GM18867 (cell line): ENCODE measurements around the gene SPIB.
"Not testable (repeated sequence)": the region's sequence is repeated elsewhere in the genome, so short reads cannot be mapped to it uniquely, and the experiment has no call there.

Experiments used
- ATAC-seq: cut with Tn5 transposase; IDR thresholded peaks from one replicate; pipeline ENCODE4 v1.9.1; 2021; ENCODE audit warnings: mild to moderate bottlenecking, moderate library complexity; ENCODE audit not compliant: unreplicated experiment

The SPIB gene

DNA sequence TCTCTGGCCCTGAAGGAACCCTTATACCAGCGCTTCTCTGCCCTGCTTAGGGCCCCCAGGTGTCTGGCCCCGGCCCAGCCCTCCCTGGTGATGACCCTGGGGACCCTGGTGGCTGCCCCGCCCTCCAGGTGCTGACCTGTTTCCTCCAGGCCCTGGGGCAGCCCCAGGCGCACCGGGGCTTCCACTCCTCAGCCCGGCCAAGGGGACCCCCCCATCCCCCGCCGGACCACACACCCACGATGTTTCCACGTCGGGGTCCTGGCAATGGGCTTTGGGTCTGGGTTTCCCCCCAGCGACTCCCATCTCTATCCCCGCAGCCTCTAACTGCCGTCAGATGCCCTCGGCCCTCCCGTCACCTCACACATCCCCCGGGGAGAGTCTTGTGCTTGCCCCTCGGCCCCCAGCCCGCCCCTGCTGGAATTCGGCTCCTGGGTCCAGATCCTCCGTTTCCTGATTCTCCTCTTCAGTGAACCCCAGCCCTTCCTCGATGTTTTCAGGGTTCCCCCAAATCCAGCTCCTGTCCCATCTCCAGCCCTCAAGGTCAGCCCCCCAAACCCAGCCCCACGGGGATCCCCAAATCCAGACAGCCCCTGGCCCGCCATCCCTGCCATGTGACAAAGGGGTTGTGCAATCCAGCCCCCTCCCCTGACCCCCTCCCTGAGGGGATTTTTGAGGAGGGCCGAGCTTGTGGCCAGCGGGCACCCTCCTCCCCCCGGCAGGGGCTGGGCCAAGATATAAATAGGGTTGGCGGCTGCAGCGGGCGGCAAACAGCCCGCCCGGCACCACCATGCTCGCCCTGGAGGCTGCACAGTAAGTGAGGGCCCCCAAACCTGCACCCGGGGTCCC is at the start of gene SPIB:
Gene SPIB (plus strand): TSS at position 763 of the 846 bp plus-strand sequence. CDS start 25 bp downstream, at position 788.
- ATAC-seq = no peak

DNA sequence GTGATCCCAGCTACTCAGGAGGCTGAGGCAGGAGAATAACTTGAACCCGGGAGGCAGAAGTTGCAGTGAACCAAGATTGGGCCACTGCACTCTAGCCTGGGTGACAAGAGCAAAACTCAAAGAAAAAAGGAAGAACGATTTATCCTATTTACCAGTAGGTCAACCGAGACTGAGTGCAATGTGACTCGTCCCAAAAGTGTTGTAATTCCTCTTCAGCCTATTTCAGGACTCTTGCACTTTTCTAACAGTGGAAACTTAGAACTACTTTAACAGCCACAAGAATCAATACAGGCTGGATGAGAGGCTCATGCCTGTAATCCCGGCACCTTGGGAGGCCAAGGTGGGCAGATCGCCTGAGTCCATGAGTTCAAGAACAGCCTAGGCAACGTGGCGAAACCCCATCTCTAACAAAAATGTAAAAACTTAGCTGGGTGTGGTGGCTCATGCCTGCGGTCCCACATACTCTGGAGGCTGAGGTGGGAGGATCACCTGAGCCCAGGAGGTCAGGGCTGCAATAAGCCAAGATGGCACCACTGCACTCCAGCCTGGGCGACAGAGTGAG is 46.7 kb upstream of the SPIB start:
- no peak for ATAC-seq

DNA sequence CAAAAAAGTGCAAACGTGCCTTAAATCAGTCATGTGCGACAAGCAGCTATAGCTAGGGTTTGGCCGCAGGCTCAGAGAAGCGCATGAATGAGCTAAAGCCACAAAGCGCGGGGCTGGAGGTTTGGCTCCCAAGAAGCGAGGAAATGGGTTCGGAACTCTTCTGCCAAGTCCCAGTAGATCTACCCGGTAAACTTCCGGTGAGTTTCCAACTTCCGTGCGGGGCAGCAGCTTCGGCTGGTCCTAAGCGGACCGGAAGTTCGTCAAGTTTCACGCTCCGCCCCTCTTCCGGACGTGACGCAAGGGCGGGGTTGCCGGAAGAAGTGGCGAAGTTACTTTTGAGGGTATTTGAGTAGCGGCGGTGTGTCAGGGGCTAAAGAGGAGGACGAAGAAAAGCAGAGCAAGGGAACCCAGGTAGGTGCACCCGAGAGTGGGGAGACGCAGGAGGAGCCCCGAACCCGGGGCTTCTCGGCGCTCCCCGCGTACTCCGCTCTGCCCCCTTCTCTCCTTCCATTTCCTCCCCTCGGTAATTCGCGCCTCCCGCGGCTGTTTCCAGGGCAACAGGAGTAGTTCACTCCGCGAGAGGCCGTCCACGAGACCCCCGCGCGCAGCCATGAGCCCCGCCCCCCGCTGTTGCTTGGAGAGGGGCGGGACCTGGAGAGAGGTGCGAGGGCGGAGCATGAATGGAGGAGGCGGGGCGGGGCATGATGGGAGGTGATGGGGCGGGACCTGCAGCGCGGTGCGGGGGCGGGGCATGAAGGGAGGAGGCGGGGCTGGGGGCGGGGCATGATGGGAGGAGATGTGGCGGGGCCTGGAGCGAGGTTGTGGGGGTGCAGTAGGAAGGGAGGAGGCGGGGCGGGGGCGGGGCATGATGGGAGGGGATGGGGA is 42.3 kb upstream of the SPIB start, which contains the start of gene NR1H2:
Gene NR1H2 (plus strand): TSS at position 292 of the 885 bp plus-strand sequence. CDS start 1,149 bp downstream, outside the sequence.
- ATAC-seq = peak; percentile 84

DNA sequence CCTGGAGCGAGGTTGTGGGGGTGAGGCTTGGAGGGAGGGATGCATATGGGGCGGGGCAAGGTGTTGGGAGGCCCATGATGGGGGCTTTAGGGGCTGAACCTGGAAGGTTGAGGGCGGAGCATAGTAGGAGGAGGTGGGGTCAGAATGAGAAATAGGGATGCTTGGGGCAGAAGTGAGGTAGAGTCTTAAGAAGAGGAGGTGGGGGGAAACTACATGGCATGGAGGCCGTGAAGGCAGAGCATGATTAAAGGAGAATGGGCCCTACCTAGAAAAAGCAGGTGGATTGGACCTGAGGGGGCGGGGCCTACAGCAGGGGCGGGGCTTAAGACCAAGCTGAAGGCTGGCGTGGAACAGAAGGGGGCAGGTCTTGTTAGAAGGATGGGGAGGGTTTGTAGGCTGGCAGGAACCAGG is 41.7 kb upstream of the SPIB start:
- peak; percentile 11 for ATAC-seq

DNA sequence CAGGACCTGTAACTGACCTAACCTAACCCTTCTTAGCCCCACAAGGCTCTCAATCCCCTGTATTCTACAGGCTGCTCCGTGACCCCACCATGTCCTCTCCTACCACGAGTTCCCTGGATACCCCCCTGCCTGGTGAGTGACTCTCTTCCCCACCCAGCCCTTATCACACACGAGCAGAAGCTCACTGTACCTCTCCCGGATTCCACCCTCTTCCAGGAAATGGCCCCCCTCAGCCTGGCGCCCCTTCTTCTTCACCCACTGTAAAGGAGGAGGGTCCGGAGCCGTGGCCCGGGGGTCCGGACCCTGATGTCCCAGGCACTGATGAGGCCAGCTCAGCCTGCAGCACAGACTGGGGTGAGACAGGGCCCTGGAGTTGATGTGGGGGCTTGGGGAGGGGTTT is 41.2 kb upstream of the SPIB start:
- no peak for ATAC-seq

DNA sequence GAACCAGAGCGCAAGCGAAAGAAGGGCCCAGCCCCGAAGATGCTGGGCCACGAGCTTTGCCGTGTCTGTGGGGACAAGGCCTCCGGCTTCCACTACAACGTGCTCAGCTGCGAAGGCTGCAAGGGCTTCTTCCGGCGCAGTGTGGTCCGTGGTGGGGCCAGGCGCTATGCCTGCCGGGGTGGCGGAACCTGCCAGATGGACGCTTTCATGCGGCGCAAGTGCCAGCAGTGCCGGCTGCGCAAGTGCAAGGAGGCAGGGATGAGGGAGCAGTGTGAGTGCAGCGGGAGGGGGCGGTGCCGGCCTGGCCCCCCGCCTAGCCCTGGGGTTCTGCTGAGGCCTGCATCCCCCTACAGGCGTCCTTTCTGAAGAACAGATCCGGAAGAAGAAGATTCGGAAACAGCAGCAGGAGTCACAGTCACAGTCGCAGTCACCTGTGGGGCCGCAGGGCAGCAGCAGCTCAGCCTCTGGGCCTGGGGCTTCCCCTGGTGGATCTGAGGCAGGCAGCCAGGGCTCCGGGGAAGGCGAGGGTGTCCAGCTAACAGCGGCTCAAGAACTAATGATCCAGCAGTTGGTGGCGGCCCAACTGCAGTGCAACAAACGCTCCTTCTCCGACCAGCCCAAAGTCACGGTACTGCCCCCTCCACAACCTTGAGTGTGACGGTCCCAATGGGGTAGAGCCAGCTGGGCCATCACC is 40.4 kb upstream of the SPIB start:
- ATAC-seq = no peak

DNA sequence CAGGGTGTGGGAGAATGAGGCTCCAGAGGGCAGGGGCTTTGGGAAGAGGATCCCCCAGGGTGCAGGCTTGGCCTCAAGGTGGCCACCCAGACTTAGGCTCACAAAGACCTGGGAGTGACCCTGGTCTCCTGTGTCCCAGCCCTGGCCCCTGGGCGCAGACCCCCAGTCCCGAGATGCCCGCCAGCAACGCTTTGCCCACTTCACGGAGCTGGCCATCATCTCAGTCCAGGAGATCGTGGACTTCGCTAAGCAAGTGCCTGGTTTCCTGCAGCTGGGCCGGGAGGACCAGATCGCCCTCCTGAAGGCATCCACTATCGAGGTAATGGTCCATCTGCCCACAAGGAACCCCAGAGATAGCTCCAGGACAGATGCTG is 39.9 kb upstream of the SPIB start:
- no peak for ATAC-seq

DNA sequence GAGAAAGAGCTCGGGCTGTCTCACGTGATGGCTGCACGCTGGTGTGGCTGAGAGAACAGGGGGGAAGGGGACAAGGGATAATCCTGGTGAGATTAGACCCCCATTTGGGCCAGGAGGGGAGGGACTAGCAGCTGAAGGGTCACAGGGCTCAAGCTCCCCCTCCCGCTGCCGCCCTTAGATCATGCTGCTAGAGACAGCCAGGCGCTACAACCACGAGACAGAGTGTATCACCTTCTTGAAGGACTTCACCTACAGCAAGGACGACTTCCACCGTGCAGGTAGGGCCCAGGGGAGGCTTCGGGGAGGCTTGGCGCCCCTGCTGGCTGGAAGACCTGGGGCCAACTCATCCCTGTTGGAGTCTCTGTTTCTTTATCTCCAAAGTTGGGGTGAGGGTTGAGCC is 39.1 kb upstream of the SPIB start:
- ATAC-seq = no peak

DNA sequence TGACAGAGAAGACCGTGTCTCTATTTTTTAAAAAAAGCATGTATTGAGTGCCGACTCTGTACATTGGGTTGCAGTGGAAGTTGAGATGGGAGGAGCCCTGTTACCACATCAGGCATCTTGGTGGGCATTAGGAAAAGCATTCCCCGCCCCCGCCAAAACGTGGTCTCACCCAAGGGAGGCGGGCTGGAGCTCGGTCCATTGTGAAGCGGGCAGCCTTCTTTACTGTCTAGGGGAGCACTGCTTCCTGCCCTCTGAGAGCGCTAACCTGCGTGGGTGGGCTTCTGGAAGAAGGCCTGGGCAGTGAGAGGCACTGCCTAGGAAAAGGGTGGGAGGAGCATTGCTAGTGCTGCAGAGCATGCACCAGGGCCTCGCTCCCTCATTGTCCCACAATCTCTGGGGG is 38.6 kb upstream of the SPIB start:
- ATAC-seq = no peak

DNA sequence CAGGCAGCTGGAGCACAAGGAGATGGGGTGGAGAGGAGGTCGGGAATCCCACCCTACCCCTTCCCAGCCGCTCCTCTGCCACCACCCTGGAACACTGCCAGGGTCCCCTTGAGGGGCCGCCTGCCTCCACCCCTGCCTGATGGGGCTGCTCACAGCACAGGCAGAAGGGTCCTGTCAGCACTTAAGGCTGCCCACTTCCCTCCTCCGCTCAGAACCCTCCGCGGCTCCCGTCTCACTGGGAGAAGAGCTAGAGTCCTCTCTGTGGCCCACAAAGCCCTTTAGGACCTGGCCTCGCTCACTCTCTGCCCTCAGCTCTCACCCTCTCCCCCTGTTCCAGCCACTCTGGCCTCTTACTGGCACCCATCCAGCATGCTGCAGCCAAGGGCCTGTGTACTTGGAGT is 38.0 kb upstream of the SPIB start:
- no peak for ATAC-seq

DNA sequence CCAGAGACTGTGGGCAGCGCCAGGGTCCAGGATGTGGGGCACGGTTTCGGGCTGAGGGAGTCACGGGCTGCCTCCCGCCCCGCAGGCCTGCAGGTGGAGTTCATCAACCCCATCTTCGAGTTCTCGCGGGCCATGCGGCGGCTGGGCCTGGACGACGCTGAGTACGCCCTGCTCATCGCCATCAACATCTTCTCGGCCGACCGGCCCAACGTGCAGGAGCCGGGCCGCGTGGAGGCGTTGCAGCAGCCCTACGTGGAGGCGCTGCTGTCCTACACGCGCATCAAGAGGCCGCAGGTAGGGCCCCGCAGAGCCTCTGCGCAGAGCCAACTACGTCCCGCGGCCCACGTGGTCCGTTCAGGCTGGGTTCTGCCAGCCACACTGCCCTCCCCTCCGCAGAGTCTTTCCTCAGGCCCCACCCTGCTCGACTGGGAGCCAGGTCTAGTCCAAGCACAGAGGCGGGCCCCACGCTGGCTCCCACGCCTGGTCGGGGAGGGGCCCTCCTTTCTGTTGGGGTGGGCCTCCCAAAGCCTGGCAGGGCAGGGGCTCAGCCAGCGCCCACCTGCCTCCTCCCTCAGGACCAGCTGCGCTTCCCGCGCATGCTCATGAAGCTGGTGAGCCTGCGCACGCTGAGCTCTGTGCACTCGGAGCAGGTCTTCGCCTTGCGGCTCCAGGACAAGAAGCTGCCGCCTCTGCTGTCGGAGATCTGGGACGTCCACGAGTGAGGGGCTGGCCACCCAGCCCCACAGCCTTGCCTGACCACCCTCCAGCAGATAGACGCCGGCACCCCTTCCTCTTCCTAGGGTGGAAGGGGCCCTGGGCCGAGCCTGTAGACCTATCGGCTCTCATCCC is 36.6 kb upstream of the SPIB start:
- ATAC-seq = no peak

DNA sequence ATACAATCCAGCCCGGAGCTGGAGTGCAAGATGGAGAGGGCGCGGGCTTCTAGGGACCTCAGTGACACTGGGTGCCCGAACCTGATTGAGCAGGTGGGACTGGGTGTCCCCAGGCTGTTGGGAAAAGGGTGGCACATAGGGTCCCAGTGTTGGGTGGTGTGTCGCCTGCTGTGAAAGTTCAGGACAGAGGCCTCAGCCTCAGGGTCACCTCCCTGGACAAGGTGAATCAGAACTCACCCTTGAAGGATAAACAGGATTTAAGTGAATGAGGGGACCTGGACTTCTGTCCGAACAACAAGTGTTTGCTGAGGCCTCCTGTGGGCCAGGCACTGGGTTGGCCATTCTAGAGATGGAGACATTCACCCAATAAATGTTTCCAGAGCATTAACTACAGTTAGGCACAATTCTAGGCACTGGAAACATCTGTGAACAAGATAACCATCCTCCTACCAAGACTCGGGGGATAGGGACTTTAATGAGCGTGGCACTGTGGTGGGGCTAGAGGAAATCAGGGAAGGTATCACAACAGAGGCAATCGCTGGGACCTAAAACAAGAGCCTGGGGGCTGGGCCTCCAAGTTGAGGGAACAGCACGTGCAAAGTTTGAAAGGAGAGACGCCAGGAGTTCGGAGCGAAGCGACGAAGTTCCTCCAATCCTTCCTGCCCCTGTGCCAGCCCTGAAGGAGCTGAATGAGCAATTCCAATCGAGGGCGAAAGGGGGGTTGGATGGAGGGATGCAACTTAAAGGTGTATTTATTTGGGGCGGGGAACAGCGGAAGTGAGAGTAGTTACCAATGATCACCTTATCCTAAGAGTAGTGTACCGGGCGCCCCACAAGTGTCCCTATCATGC is 35.5 kb upstream of the SPIB start:
- ATAC-seq = no peak

DNA sequence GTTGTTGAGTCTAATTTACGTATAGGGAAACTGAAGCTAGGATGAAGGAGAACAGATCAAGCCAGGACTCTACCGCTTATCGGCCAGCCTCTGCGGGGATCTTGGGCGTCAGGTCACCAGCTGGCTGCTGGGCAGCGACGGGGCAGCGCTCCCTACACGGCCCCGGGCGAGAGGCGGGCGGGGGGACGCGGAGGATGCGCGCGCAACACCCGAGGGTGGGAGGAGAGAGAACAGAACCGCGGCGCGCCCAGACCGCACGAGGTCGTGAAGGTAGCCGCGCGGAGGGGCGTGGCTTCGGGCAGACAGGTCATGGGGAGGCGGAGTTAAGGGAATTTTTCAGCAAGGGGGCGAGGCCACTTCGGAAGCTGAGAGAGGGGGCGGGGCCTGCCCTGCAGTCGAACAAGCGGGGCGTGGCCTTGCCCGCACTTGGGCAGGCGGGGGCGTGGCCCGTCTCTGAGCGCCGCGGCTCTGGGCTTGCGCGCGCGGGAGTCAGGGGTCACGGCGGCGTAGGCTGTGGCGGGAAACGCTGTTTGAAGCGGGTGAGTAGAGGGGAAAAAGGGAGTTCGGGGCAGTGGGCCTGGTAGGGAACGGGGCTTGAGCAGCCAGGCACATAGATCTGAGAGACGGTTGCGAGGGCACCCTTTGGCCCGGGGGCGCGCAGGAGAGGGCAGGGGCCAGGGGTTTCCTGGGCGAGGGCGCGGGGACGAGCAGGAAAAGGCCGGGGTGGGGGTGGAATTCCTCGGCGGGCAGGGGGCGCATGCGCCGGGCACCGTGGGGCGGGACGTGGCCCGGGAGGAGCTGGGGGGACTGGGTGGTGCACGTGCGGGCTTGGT is 34.7 kb upstream of the SPIB start, which contains the start of gene POLD1:
Gene POLD1 (plus strand): TSS at position 496 of the 833 bp plus-strand sequence. CDS start 14,505 bp downstream, outside the sequence.
- peak; percentile 80 for ATAC-seq

DNA sequence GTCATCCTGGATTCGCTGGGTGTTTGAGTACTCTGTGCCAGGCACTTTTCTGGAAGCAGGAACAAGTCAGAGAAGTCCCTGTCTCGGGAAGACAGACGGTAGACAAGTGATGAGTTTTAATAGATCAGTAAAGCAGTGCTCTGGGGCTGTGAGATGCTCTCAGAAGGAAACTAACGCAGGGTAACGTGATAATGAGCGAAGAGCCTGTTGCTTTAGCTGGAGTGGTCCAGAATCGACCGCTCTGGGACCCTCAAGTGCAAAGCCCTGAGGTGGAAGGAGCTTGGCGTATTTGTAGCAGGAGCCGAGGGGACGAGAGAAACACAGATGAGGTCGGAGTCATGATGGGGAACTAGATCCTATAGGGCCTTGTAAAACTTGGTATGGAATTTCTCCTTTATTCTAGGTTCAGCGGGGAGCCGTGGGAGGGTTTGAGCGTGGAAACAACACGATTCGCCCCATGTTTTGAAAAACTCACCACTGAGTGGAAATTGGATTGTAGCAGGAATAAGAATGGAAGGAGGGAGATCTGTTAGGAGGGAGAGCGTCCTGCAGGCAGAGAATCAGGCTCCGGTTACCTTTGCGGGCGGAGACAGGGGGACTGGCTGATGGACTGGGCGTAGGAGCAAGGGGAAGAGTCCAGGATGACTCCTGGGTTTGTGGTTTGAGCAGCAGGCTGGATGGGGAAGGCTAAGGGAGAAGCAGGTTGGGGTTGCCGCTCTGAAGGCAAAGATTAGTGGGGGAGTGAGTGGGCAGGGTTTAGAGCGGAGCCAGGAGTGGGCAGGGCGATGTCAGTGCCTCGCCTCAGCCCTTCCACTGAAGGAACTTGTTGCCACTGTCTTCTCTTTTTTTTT is 33.8 kb upstream of the SPIB start:
- ATAC-seq = no peak

DNA sequence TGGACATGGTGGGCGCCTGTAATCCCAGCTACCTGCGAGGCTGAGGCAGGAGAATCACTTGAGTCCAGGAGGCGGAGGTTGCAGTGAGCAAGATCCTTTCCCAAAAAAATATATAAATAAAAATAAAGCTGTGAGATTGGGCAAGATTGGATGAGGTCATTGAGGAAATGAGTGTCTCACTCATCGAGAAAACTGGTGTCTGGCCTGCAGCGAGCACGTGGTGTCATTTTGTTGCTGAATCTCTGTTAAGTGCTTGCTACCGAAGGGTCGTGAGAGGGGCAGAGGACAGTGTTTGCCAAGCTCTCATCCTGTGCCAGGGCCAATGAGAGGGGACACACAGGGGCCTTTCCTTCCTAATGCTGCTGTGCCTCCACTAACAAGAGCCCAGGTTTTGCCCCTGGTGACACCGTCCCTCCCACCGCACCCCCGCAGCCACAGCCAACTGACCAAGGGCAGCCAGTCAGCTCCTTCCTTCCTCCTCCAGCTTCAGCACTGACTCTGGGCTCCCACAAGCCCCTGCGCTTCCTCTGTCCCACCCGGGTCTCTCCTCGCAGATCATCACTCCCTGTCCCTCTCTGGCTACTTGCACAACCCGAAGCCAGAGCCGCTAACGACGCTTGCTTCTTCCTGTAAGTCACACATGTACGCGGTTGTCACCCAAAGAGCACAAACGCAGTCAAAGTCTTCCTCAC is 31.4 kb upstream of the SPIB start:
- no peak for ATAC-seq

DNA sequence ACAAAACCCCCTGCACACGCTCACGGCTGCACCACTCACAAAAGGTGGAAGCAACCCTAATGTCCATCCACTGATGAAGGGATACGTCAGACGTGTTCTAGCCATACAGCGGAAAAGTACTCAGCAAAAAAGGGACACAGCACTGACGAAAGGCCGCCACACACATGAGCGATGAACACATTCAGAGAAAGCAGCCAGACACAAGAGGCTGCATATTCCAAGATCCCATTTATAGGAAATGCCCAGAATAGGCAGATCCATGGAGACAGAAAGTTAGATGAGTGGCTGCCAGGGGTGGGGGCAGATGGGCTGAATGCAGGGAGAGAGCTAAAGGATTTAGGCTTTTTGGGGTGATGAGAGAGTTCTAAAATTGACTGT is 30.9 kb upstream of the SPIB start:
- ATAC-seq = no peak

DNA sequence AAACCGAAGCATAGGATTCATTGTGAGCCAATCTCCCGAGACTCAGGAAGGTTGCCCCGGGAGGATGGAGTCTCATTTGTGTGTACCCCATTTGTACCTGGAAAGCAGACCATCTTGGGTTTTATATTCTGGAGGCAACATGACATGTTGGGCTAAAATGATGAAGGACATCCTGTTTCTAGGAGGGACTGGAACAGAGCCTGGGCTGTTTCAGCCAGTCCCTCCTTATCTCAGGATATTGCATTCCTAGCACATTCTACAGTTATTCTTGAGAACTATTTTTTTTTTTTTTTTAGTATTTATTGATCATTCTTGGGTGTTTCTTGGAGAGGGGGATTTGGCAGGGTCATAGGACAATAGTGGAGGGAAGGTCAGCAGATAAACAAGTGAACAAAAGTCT is 28.4 kb upstream of the SPIB start:
- not testable (repeated sequence) for ATAC-seq
